B cell (primary cell): ENCODE data around the gene MPP2. TPM values are rescaled to one million over a fixed set of nuclear protein-coding genes. Genes with fewer than 3 reads are reported as not detected.

Experiments
- ATAC-seq: fragments of 200-7000 bp; cut with Tn5 transposase; one replicate; pipeline ENCODE4 v1.10.0; 2021; ENCODE audit warnings: low read depth, mild to moderate bottlenecking, moderate number of reproducible peaks, moderate library complexity
- CTCF ChIA-PET: fragments of 350-600 bp; sonication (Branson Sonifier 250); formaldehyde crosslinking; loops from one replicate; lab custom pipeline; 2021; ENCODE audit warnings: antibody characterized with exemption, inconsistent platforms; lab: Charles Lee
- POLR2A ChIA-PET: fragments of 350-600 bp; sonication (Branson Sonifier 250); formaldehyde crosslinking; loops from one replicate; lab custom pipeline; 2021; ENCODE audit warnings: antibody characterized with exemption; lab: Charles Lee
- DNase-seq: peaks from one replicate; pipeline ENCODE4 v3.0.0; 2013
- H2AFZ ChIP-seq: 2 replicates; pipeline ENCODE4 v1.6.1; 2012; ENCODE audit warnings: mild to moderate bottlenecking, low read depth, low read length; ENCODE audit not compliant: insufficient read depth, poor library complexity, severe bottlenecking
- H3K27ac ChIP-seq, 2 donors: 1 replicate in 1 of 2; 2 replicates in 1 of 2; pipeline ENCODE4 v1.5.1; 2012 to 2013; ENCODE audit warnings: low read length in 2 of 2, mild to moderate bottlenecking in 2 of 2, moderate library complexity in 1 of 2
- H3K27me3 ChIP-seq, 4 experiments: fragments of 200-600 bp in 1 of 4; sonication (generic) in 1 of 4; replicated peaks in 1 of 4; 1 replicate in 2 of 4; 2 replicates in 2 of 4; pipeline versions ENCODE4 v1.6.1 to v1.7.0; 2013 to 2016; ENCODE audit warnings: low read length in 3 of 4, mild to moderate bottlenecking in 2 of 4, mixed read lengths in 1 of 4, moderate library complexity in 1 of 4; ENCODE audit not compliant: insufficient read depth in 4 of 4, control insufficient read depth in 3 of 4; ENCODE audit errors: control extremely low read depth in 1 of 4
- H3K36me3 ChIP-seq, 2 experiments: replicated peaks in 1 of 2; 1 replicate in 1 of 2; 2 replicates in 1 of 2; pipeline versions ENCODE4 v1.6.1 to v1.7.1; 2013; ENCODE audit warnings: low read length in 1 of 2; ENCODE audit not compliant: insufficient read depth in 2 of 2, control insufficient read depth in 1 of 2; ENCODE audit errors: control extremely low read depth in 1 of 2, extremely low read depth in 1 of 2
- H3K4me1 ChIP-seq, 2 donors: fragments of 200-600 bp in 1 of 2; sonication (generic) in 1 of 2; 1 replicate in 1 of 2; 2 replicates in 1 of 2; pipeline versions ENCODE4 v1.5.1 to v1.6.1; 2013 to 2017; ENCODE audit warnings: low read length in 2 of 2; ENCODE audit not compliant: control insufficient read depth in 2 of 2, insufficient read depth in 2 of 2
- H3K4me2 ChIP-seq: replicated peaks from 2 replicates; pipeline ENCODE3; 2012; ENCODE audit warnings: mild to moderate bottlenecking, low read depth, low read length; ENCODE audit not compliant: poor library complexity, severe bottlenecking
- H3K4me3 ChIP-seq, 5 experiments: fragments of 200-600 bp in 1 of 5; sonication (generic) in 1 of 5; 1 replicate in 3 of 5; 2 replicates in 2 of 5; pipeline versions ENCODE4 v1.5.1 to v1.7.0; 2011 to 2016; ENCODE audit warnings: low read length in 4 of 5, mild to moderate bottlenecking in 4 of 5, low read depth in 2 of 5, control low read depth in 1 of 5, moderate library complexity in 1 of 5; ENCODE audit not compliant: insufficient read depth in 1 of 5; ENCODE audit errors: control extremely low read depth in 1 of 5, extremely low read depth in 1 of 5
- H3K79me2 ChIP-seq: fragments of 200-600 bp; sonication (generic); one replicate; pipeline ENCODE4 v1.6.0; 2016; ENCODE audit warnings: low read length; ENCODE audit not compliant: control insufficient read depth, insufficient read depth
- H3K9ac ChIP-seq: fragments of 200-600 bp; sonication (generic); 2 replicates; pipeline ENCODE4 v1.6.1; 2017; ENCODE audit warnings: mild to moderate bottlenecking, low read length, moderate library complexity
- H3K9me3 ChIP-seq, 3 donors: one replicate each; pipeline versions ENCODE4 v1.6.1 to v1.7.1; 2013; ENCODE audit warnings: low read length in 2 of 3; ENCODE audit not compliant: control insufficient read depth in 2 of 3, insufficient read depth in 1 of 3; ENCODE audit errors: control extremely low read depth in 1 of 3
- H4K20me1 ChIP-seq: 2 replicates; pipeline ENCODE4 v1.6.0; 2012; ENCODE audit warnings: mild to moderate bottlenecking, low read length; ENCODE audit not compliant: insufficient read depth, control insufficient read depth, poor library complexity, severe bottlenecking
- H3K27ac Mint-ChIP-seq: one replicate; pipeline ENCODE4 v1.8.0; 2021; ENCODE audit warnings: mixed read lengths
- H3K27me3 Mint-ChIP-seq: one replicate; pipeline ENCODE4 v1.8.0; 2021; ENCODE audit warnings: mixed read lengths
- H3K4me1 Mint-ChIP-seq: one replicate; pipeline ENCODE4 v1.8.0; 2021; ENCODE audit warnings: mixed read lengths
- H3K4me3 Mint-ChIP-seq: one replicate; pipeline ENCODE4 v1.8.0; 2021; ENCODE audit warnings: mixed read lengths
- H3K9me3 Mint-ChIP-seq: one replicate; pipeline ENCODE4 v1.8.0; 2022; ENCODE audit warnings: mixed read lengths; ENCODE audit not compliant: insufficient read depth
- CTCF ChIP-seq: fragments of 200-600 bp; IDR thresholded peaks from one replicate; pipeline ENCODE4 v1.8.0; 2022; ENCODE audit warnings: antibody characterized with exemption, mild to moderate bottlenecking
- EZH2 ChIP-seq: IDR thresholded peaks from 2 replicates; pipeline ENCODE4 v1.6.1; 2012; ENCODE audit warnings: borderline replicate concordance, low read depth, mild to moderate bottlenecking, moderate library complexity, low read length; ENCODE audit not compliant: insufficient read depth, poor library complexity, severe bottlenecking
- WGBS: methylation state at CpG from one replicate; pipeline ENCODE4 v1.1.5; 2013; ENCODE audit warnings: missing lambda C conversion rate; ENCODE audit not compliant: insufficient coverage; 5-methylcytosine and 5-hydroxymethylcytosine counted together
- intact Hi-C: fragments of 100-400 bp; cut with micrococcal nuclease; formaldehyde crosslinking; loops from one replicate; pipeline ENCODE4 v1.10.0; 2022
- polyA plus RNA-seq: library from polyadenylated mRNA; depleted of rRNA; stranded (reverse); fragments of >200 nt; gene quantifications from 2 replicates; pipeline ENCODE4 v1.2.3, GENCODE V29; 2012
- total RNA-seq, 2 donors: library from RNA; stranded (reverse); fragments of 120-200 nt in 1 of 2; gene quantifications; 1 replicate in 1 of 2; 2 replicates in 1 of 2; pipeline versions ENCODE4 v1.2.3 to v1.2.4, GENCODE V29; 2013 to 2022

MPP2 gene
- total and polyA plus RNA-seq, 2 donors (not counting 1 experiment from before 2014, with no cell fraction given) = 0.15 TPM; not detected in 1

- Histone ChIP-seq H3K27me3 (peaks cover 0 to 4% (median 0%) of the 10 kb centered on the region in 4 experiments), H3K27ac (no peak overlapping the region), H3K9ac (no peak overlapping the region), H3K4me3 (no peak overlapping the region), H3K4me1 (peaks cover 11 to 18% of the 10 kb centered on the region in 2 donors), H4K20me1 (no peaks in the 10 kb centered on the region), H3K4me2 (no peak overlapping the region), H2AFZ (no peak overlapping the region), H3K79me2 (no peaks in the 10 kb centered on the region), H3K9me3 (no peaks in the 10 kb centered on the region), H3K36me3 (no peaks in the 10 kb centered on the region)
- POLR2A ChIA-PET = no interaction called here
- Mint-ChIP-seq H3K4me1 (peaks cover 16% of the 10 kb centered on the region), H3K4me3 (no peak overlapping the region), H3K9me3 (no peaks in the 10 kb centered on the region), H3K27ac (no peak overlapping the region), H3K27me3 (peaks cover 5% of the 10 kb centered on the region)
- DNase-seq = no peak
- intact Hi-C loops = no loop called here
- ATAC-seq = no peak
- TF ChIP-seq CTCF (no peak), EZH2 (no peak)
- WGBS = 96% methylated on average over 3 of the region's 3 CpGs
- CTCF ChIA-PET = interaction anchor here (0.6 to 1.6 kb wide), 2 partner anchors 10 to 311 kb away, joined by 3 read pairs; no protein-coding TSS in a partner anchor
Measured at GRCh38 chr17:43915559-43915958, 8.2 kb upstream of the MPP2 start.

- ChIA-PET CTCF (interaction anchor here (1.3 to 1.7 kb wide), 4 partner anchors 9 to 129 kb away, joined by 3 to 4 read pairs (median 4); no protein-coding TSS in a partner anchor), POLR2A (no interaction called here)
- TF ChIP-seq CTCF = no peak
- no peak for TF ChIP-seq EZH2
- intact Hi-C loops = no loop called here
- WGBS = no CpG with 5 or more reads among the region's 2 CpGs
- no peaks in the 10 kb centered on the region for H3K9me3 Mint-ChIP-seq
- H3K9ac ChIP-seq = no peak overlapping the region
- H3K27me3 ChIP-seq = peaks cover 0 to 8% (median 0%) of the 10 kb centered on the region in 4 experiments
- H3K36me3 ChIP-seq = no peaks in the 10 kb centered on the region
- DNase-seq = no peak
- no peak overlapping the region for H3K4me3 ChIP-seq
- H3K27ac Mint-ChIP-seq = no peak overlapping the region
- peaks cover 16% of the 10 kb centered on the region for H3K4me1 Mint-ChIP-seq
- ATAC-seq = no peak
- peaks cover 8% of the 10 kb centered on the region for H3K27me3 Mint-ChIP-seq
- H3K4me3 Mint-ChIP-seq = no peak overlapping the region
- no peaks in the 10 kb centered on the region for H3K79me2 ChIP-seq
- peaks cover 11 to 18% of the 10 kb centered on the region in 2 donors for H3K4me1 ChIP-seq
- H3K4me2 ChIP-seq = no peak overlapping the region
- H4K20me1 ChIP-seq = no peaks in the 10 kb centered on the region
- H3K9me3 ChIP-seq = no peaks in the 10 kb centered on the region
- H3K27ac ChIP-seq = no peak overlapping the region
- no peak overlapping the region for H2AFZ ChIP-seq
Measured at GRCh38 chr17:43914451-43914850, 7.1 kb upstream of the MPP2 start.
